Calu3 (cell line): ENCODE measurements around the gene TRPM1. TPM values are rescaled to one million over a fixed set of nuclear protein-coding genes. Genes with fewer than 3 reads are reported as not detected.

Experiments used
- BruUV-seq: library from RNA; stranded (reverse); fragments of 400-500 nt; replicated peaks from 2 replicates; lab custom pipeline; 2021; lab: Mats Ljungman, UMichigan
- CTCF ChIA-PET: fragments of 300-600 bp; sonication (Branson Sonifier 250); formaldehyde crosslinking; loops from one replicate; lab custom pipeline; 2022; ENCODE audit warnings: antibody characterized with exemption; lab: Charles Lee
- DNase-seq: peaks from one replicate; pipeline ENCODE4 v3.0.0; 2022
- H3K27ac Mint-ChIP-seq: one replicate; pipeline ENCODE4 v1.8.0; 2022; ENCODE audit warnings: mixed read lengths; ENCODE audit not compliant: unreplicated experiment
- H3K27me3 Mint-ChIP-seq: one replicate; pipeline ENCODE4 v1.8.0; 2022; ENCODE audit warnings: mixed read lengths; ENCODE audit not compliant: unreplicated experiment
- H3K36me3 Mint-ChIP-seq: one replicate; pipeline ENCODE4 v1.8.0; 2022; ENCODE audit warnings: mild to moderate bottlenecking, moderate library complexity, mixed read lengths; ENCODE audit not compliant: insufficient read depth, unreplicated experiment
- H3K4me1 Mint-ChIP-seq: one replicate; pipeline ENCODE4 v1.8.0; 2022; ENCODE audit warnings: mild to moderate bottlenecking, low read depth, mixed read lengths; ENCODE audit not compliant: unreplicated experiment
- H3K4me3 Mint-ChIP-seq: one replicate; pipeline ENCODE4 v1.8.0; 2022; ENCODE audit warnings: mild to moderate bottlenecking, low read depth, moderate library complexity, mixed read lengths; ENCODE audit not compliant: unreplicated experiment
- H3K9me3 Mint-ChIP-seq: one replicate; pipeline ENCODE4 v1.8.0; 2022; ENCODE audit warnings: low read depth, mixed read lengths; ENCODE audit not compliant: unreplicated experiment
- CTCF ChIP-seq: fragments of 200-600 bp; IDR thresholded peaks from one replicate; pipeline ENCODE4 v1.8.0; 2022; ENCODE audit warnings: antibody characterized with exemption; ENCODE audit not compliant: unreplicated experiment
- intact Hi-C: fragments of 100-400 bp; cut with micrococcal nuclease; formaldehyde crosslinking; loops from one replicate; pipeline ENCODE4 v1.10.0; 2022; ENCODE audit not compliant: unreplicated experiment
- microRNA-seq: library from miRNA; unstranded; fragments of <30 nt; microRNA quantifications from one replicate; pipeline ENCODE4 v1.2.0, GENCODE V29; 2022
- total RNA-seq: library from RNA; stranded (reverse); gene quantifications from 2 replicates; pipeline ENCODE4 v1.2.3, GENCODE V29; 2022

Gene TRPM1
- total RNA-seq, 1 experiment from 2014 or later = not detected

DNA sequence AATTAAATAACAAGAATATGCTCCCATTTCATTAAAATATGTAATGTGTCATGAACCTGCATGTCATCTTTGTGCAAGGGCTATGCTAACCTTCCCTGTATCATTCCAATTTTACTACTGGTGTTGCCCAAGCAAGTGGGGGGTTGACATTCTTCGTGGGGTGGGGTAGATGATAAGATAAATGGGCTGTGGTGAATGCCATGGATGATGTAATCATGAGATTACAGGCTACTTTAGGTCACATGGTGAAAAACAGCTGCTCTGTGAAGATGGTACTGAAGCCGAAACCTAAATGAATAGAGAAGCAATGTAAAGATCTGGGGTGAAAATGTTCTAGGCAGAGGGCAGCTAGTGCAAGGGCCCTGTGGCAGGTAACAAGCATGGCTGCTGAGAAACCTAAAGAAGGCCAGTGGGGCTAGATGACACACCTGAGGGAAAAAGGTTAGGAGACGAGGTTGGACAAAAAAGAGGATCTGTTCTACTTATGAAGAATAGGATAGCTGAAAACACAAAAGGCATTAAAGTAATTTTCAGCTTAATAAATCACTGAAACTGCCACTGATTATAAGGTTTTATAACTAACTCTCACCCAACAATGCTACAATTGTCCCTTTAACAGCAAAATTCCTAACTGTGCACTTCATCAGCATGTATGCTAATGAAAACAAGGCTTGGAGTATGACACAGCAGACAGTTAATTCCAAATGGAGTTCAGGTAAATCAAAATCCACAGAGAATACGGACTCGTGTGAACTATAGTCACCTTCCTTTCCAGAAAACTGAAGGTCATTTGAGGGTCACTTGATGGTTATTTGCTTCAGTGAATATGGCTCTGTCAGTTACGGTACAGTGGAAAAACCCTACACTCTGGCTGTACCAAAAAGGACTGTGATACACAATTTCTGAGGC is 145.1 kb downstream of the TRPM1 start:
- H3K36me3 Mint-ChIP-seq = no peaks in the 10 kb centered on the region
- DNase-seq = no peak
- H3K9me3 Mint-ChIP-seq = no peaks in the 10 kb centered on the region
- CTCF ChIA-PET = no interaction called here
- no peak for TF ChIP-seq CTCF
- no TSS peak for BruUV-seq
- intact Hi-C loops = no loop called here
- no peaks in the 10 kb centered on the region for H3K27me3 Mint-ChIP-seq
- H3K4me3 Mint-ChIP-seq = no peak overlapping the region
- no peak overlapping the region for H3K27ac Mint-ChIP-seq
- H3K4me1 Mint-ChIP-seq = no peaks in the 10 kb centered on the region

DNA sequence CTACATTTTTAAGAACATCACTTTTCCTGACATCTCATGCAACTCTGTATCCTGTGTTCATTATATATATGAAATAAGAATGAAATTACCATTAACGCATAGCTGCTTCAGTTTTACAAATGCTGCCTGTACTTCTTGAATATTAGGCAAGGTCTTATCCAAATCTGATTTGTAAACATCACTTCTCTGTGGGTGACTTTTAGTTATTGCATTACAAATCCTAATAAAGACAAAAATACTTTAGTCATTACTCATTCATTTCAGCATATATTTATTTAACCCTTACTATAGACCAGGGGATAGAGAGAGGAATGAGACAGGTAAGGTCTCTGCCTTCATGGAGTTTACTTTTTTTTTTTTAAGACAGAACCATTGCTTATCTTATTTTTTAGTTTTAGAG is 146.9 kb downstream of the TRPM1 start:
- Mint-ChIP-seq H3K4me1 (no peaks in the 10 kb centered on the region), H3K27me3 (no peaks in the 10 kb centered on the region), H3K36me3 (no peaks in the 10 kb centered on the region), H3K4me3 (no peak overlapping the region), H3K27ac (no peak overlapping the region), H3K9me3 (no peaks in the 10 kb centered on the region)
- DNase-seq = no peak
- no TSS peak for BruUV-seq
- intact Hi-C loops = no loop called here
- CTCF ChIA-PET = no interaction called here
- no peak for TF ChIP-seq CTCF

DNA sequence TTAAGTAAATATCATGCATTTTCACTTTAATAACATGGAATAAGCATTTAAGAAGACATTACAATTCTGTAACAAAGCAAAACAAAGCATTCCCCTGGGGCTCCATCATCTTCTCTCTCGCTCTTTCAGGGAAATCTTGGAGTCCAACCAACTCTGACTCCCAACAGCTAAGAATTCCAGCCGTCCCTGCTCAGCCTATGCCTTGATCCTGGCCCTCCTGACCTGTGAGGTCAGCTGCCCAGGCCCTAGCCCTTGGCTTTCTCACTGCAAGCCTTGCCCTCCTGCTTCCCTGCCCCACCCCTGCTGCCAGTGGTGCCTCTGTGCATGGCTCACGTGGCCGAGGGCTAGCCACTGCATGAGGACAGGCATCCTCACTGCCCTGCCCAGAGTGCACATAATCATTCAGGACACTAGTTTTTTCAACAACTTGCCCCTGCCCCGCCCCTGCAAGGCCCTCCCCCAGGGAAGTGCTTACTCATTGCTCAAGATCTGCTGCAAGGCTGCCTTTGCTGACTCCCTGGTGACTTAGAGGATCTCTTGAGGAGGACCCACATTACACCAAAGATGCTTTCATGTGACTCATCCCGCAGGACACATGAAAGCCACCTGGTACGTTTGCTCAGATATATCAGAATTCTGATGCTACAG is 147.7 kb downstream of the TRPM1 start:
- no TSS peak for BruUV-seq
- no peak overlapping the region for H3K27ac Mint-ChIP-seq
- no peak overlapping the region for H3K4me3 Mint-ChIP-seq
- no peaks in the 10 kb centered on the region for H3K36me3 Mint-ChIP-seq
- no peaks in the 10 kb centered on the region for H3K9me3 Mint-ChIP-seq
- no peak for DNase-seq
- CTCF ChIA-PET = no interaction called here
- intact Hi-C loops = no loop called here
- no peak for TF ChIP-seq CTCF
- H3K4me1 Mint-ChIP-seq = no peaks in the 10 kb centered on the region
- H3K27me3 Mint-ChIP-seq = no peaks in the 10 kb centered on the region

- H3K4me3 Mint-ChIP-seq = no peak overlapping the region
- no peak for TF ChIP-seq CTCF
- no peaks in the 10 kb centered on the region for H3K36me3 Mint-ChIP-seq
- intact Hi-C loops = no loop called here
- DNase-seq = no peak
- no peaks in the 10 kb centered on the region for H3K27me3 Mint-ChIP-seq
- BruUV-seq = no TSS peak
- no peaks in the 10 kb centered on the region for H3K4me1 Mint-ChIP-seq
- no peak overlapping the region for H3K27ac Mint-ChIP-seq
- CTCF ChIA-PET = no interaction called here
- no peaks in the 10 kb centered on the region for H3K9me3 Mint-ChIP-seq
Measured at GRCh38 chr15:30953183-30953582, 148.3 kb downstream of the TRPM1 start.

Small RNA genes within 50 kb of the gene (microRNA-seq; reads per million reads assigned to microRNA genes)
- not detected for gene MIR211

Other genes with a start within 250 kb of the TRPM1 start
- gene FAN1, start 197.8 kb downstream of the TRPM1 start, total RNA-seq = 6.3 TPM in 2 replicates
- gene MTMR10, start 110.1 kb downstream of the TRPM1 start, total RNA-seq = 4.7 and 5.0 TPM in 2 replicates
- 14.1 and 22.9 TPM in 2 replicates for gene KLF13, start 225.1 kb upstream of the TRPM1 start, total RNA-seq